HG03354 (cell line): Measurements from ENCODE around the gene SORBS1.

ENCODE experiments used
- ATAC-seq: cut with Tn5 transposase; IDR thresholded peaks from one replicate; pipeline ENCODE4 v1.9.1; 2021; ENCODE audit warnings: mild to moderate bottlenecking; ENCODE audit not compliant: unreplicated experiment, poor library complexity, severe bottlenecking

Gene SORBS1

GRCh38 chr10:95447685-95448084, 113.5 kb downstream of the SORBS1 start:
- no peak for ATAC-seq

- peak; percentile 68 for ATAC-seq
Measured at GRCh38 chr10:95445837-95446486, 115.2 kb downstream of the SORBS1 start.

GRCh38 chr10:95445223-95445836, 115.8 kb downstream of the SORBS1 start:
- ATAC-seq, result no peak

- ATAC-seq, result no peak
Measured at GRCh38 chr10:95444792-95445191, 116.4 kb downstream of the SORBS1 start.

GRCh38 chr10:95443636-95444035, 117.5 kb downstream of the SORBS1 start:
- ATAC-seq, result no peak

- no peak for ATAC-seq
Measured at GRCh38 chr10:95442341-95442740, 118.8 kb downstream of the SORBS1 start.

- ATAC-seq, result peak; percentile 10
Measured at GRCh38 chr10:95441547-95441923, 119.6 kb downstream of the SORBS1 start.

- peak; percentile 92 for ATAC-seq
Measured at GRCh38 chr10:95440756-95441546, 120.2 kb downstream of the SORBS1 start.

- no peak for ATAC-seq
Measured at GRCh38 chr10:95440038-95440725, 121.0 kb downstream of the SORBS1 start.

GRCh38 chr10:95438781-95439180, 122.4 kb downstream of the SORBS1 start:
- ATAC-seq, result no peak

- ATAC-seq, result no peak
Measured at GRCh38 chr10:95437669-95438068, 123.5 kb downstream of the SORBS1 start.

- ATAC-seq, result no peak
Measured at GRCh38 chr10:95435548-95436279, 125.5 kb downstream of the SORBS1 start.

GRCh38 chr10:95434583-95434982, 126.6 kb downstream of the SORBS1 start:
- no peak for ATAC-seq

- ATAC-seq, result peak; percentile 57
Measured at GRCh38 chr10:95431900-95432342, 129.2 kb downstream of the SORBS1 start.

GRCh38 chr10:95430231-95430951, 130.8 kb downstream of the SORBS1 start:
- peak; percentile 91 for ATAC-seq

GRCh38 chr10:95429639-95430038, 131.5 kb downstream of the SORBS1 start:
- ATAC-seq, result no peak

- ATAC-seq, result no peak
Measured at GRCh38 chr10:95428701-95429100, 132.5 kb downstream of the SORBS1 start.

- ATAC-seq, result no peak
Measured at GRCh38 chr10:95426482-95426881, 134.7 kb downstream of the SORBS1 start.
